Gastroesophageal sphincter (tissue), 4 donors: ENCODE results near the gene ANKRD1. TPM values are rescaled to one million over a fixed set of nuclear protein-coding genes. Genes with fewer than 3 reads are reported as not detected.
A peak's percentile ranks its signal among the peaks of the same experiment; 100 is the strongest.

ENCODE experiments used
- ATAC-seq: fragments of 150-250 bp; one replicate; pipeline ENCODE4 v1.9.1; 2016; ENCODE audit warnings: mild to moderate bottlenecking, moderate library complexity
- H3K27ac ChIP-seq, 4 donors: fragments of 200-600 bp; sonication (generic) in 3 of 4; 1 replicate in 3 of 4; 2 replicates in 1 of 4; pipeline ENCODE4 v1.5.1; 2016 to 2019
- H3K27me3 ChIP-seq: fragments of 200-600 bp; sonication (generic); one replicate; pipeline ENCODE4 v1.5.1; 2019
- H3K36me3 ChIP-seq, 2 donors: fragments of 200-600 bp; sonication (generic); one replicate each; pipeline ENCODE4 v1.5.1; 2019; ENCODE audit warnings: control low read depth in 1 of 2
- H3K4me1 ChIP-seq, 3 donors: fragments of 200-600 bp; sonication (generic); 1 replicate in 2 of 3; 2 replicates in 1 of 3; pipeline ENCODE4 v1.5.1; 2016 to 2019; ENCODE audit warnings: control low read depth in 2 of 3
- H3K4me3 ChIP-seq, 2 donors: fragments of 200-600 bp; sonication (generic); one replicate each; pipeline ENCODE4 v1.5.1; 2019; ENCODE audit warnings: mild to moderate bottlenecking in 1 of 2, moderate library complexity in 1 of 2
- H3K9me3 ChIP-seq, 3 donors: fragments of 200-600 bp; sonication (generic); one replicate each; pipeline ENCODE4 v1.5.1; 2017 to 2019; ENCODE audit warnings: control low read depth in 2 of 3
- EP300 ChIP-seq: sonication (generic); formaldehyde crosslinking; IDR thresholded peaks from one replicate; pipeline ENCODE4 v1.6.1; 2017; ENCODE audit warnings: antibody characterized with exemption, mild to moderate bottlenecking
- POLR2A ChIP-seq, 2 donors: fragments of 450-650 bp; IDR thresholded peaks; one replicate each; pipeline ENCODE4 v1.6.1; 2017; ENCODE audit warnings: antibody characterized with exemption in 2 of 2, mild to moderate bottlenecking in 2 of 2, moderate library complexity in 1 of 2
- POLR2AphosphoS5 ChIP-seq: sonication (generic); formaldehyde crosslinking; IDR thresholded peaks from one replicate; pipeline ENCODE4 v1.6.1; 2017; ENCODE audit warnings: antibody characterized with exemption
- whole genome bisulfite sequencing, 2 donors: methylation state at CpG; one replicate each; pipeline ENCODE4 v1.1.5; 2018; ENCODE audit warnings: low coverage in 1 of 2; 5-methylcytosine and 5-hydroxymethylcytosine counted together
- total RNA-seq, 4 donors: library from RNA; depleted of rRNA; stranded (reverse); fragments of >200 nt; gene quantifications; one replicate each; pipeline ENCODE4 v1.1.0, GENCODE V29; 2016
- TF ChIP-seq, protein P1 (sequence below), 4 experiments: fragments of 200-600 bp in 2 of 4; fragments of 450-650 bp in 2 of 4; sonication (generic) in 1 of 4; IDR thresholded peaks; one replicate each; pipeline ENCODE4 v1.5.1; 2017 to 2019; ENCODE audit warnings: antibody characterized with exemption in 4 of 4, mild to moderate bottlenecking in 2 of 4, moderate library complexity in 2 of 4

The ANKRD1 gene
- total RNA-seq, 4 donors from 2014 or later = not detected

GRCh38 chr10:90959826-90960225 is 38.9 kb upstream of the ANKRD1 start:
- ATAC-seq = no peak
- TF ChIP-seq EP300 = no peak
- TF ChIP-seq POLR2AphosphoS5 = no peak
- TF ChIP-seq, protein P1, sequence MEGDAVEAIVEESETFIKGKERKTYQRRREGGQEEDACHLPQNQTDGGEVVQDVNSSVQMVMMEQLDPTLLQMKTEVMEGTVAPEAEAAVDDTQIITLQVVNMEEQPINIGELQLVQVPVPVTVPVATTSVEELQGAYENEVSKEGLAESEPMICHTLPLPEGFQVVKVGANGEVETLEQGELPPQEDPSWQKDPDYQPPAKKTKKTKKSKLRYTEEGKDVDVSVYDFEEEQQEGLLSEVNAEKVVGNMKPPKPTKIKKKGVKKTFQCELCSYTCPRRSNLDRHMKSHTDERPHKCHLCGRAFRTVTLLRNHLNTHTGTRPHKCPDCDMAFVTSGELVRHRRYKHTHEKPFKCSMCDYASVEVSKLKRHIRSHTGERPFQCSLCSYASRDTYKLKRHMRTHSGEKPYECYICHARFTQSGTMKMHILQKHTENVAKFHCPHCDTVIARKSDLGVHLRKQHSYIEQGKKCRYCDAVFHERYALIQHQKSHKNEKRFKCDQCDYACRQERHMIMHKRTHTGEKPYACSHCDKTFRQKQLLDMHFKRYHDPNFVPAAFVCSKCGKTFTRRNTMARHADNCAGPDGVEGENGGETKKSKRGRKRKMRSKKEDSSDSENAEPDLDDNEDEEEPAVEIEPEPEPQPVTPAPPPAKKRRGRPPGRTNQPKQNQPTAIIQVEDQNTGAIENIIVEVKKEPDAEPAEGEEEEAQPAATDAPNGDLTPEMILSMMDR (IDR thresholded peaks at IDR 0.05) = no peak
- no peak for TF ChIP-seq POLR2A (IDR thresholded peaks at IDR 0.05)
- H3K36me3 ChIP-seq = no peaks in the 10 kb centered on the region
- no peaks in the 10 kb centered on the region for H3K9me3 ChIP-seq
- H3K4me1 ChIP-seq = peaks cover 0 to 4% (median 0%) of the 10 kb centered on the region in 3 donors
- H3K27ac ChIP-seq = peak overlapping the region in 1 of 4 donors; percentile 37
- no peaks in the 10 kb centered on the region for H3K27me3 ChIP-seq
- no peak overlapping the region for H3K4me3 ChIP-seq
- WGBS, 2 donors = 50 to 71% methylated on average over 1 of the region's 1 CpG

GRCh38 chr10:90958781-90959180 is 37.9 kb upstream of the ANKRD1 start:
- Histone ChIP-seq H3K9me3 (no peaks in the 10 kb centered on the region), H3K27ac (no peak overlapping the region), H3K36me3 (no peaks in the 10 kb centered on the region), H3K4me3 (no peak overlapping the region), H3K4me1 (no peaks in the 10 kb centered on the region), H3K27me3 (no peaks in the 10 kb centered on the region)
- WGBS, 2 donors = 79 to 85% methylated on average over 6 of the region's 6 CpGs
- ATAC-seq = no peak
- TF ChIP-seq POLR2A (IDR thresholded peaks at IDR 0.05) (no peak), EP300 (no peak), POLR2AphosphoS5 (no peak)
- TF ChIP-seq, protein P1 (IDR thresholded peaks at IDR 0.05) = no peak

GRCh38 chr10:90947030-90947960 is 26.4 kb upstream of the ANKRD1 start:
- TF ChIP-seq POLR2A (IDR thresholded peaks at IDR 0.05) = no peak
- TF ChIP-seq, protein P1 (IDR thresholded peaks at IDR 0.05) = no peak
- TF ChIP-seq POLR2AphosphoS5 = no peak
- no peak for TF ChIP-seq EP300
- Histone ChIP-seq H3K4me1 (no peaks in the 10 kb centered on the region), H3K9me3 (peaks cover 0 to 14% (median 0%) of the 10 kb centered on the region in 3 donors), H3K36me3 (no peaks in the 10 kb centered on the region), H3K4me3 (no peak overlapping the region), H3K27ac (no peak overlapping the region), H3K27me3 (no peaks in the 10 kb centered on the region)
- no peak for ATAC-seq
- 74 to 83% methylated on average over 5 of the region's 5 CpGs for whole genome bisulfite sequencing, 2 donors

- no peak overlapping the region for H3K27ac ChIP-seq
- no peaks in the 10 kb centered on the region for H3K27me3 ChIP-seq
- 76% methylated on average over 4 of the region's 4 CpGs; no CpG with 5 or more reads in 1 of the 2 donors for WGBS, 2 donors
- peaks cover 0 to 6% (median 0%) of the 10 kb centered on the region in 3 donors for H3K9me3 ChIP-seq
- no peak for TF ChIP-seq POLR2A (IDR thresholded peaks at IDR 0.05)
- TF ChIP-seq EP300 = no peak
- no peak for TF ChIP-seq POLR2AphosphoS5
- TF ChIP-seq, protein P1 (IDR thresholded peaks at IDR 0.05) = no peak
- no peak overlapping the region for H3K4me3 ChIP-seq
- no peak for ATAC-seq
- no peaks in the 10 kb centered on the region for H3K4me1 ChIP-seq
- no peaks in the 10 kb centered on the region for H3K36me3 ChIP-seq
Measured at GRCh38 chr10:90945491-90946070, 24.7 kb upstream of the ANKRD1 start.
